WTC11 (cell line): Measurements from ENCODE around the gene SH3GL3.

Experiments
- CBFB ChIP-seq: sonication (generic); formaldehyde crosslinking; IDR thresholded peaks from 2 replicates; pipeline ENCODE4 v1.8.1; 2022; ENCODE audit warnings: mild to moderate bottlenecking, low read depth, missing genetic modification reagents
- MXD4 ChIP-seq: fragments of 250-450 bp; sonication (Bioruptor Pico); IDR thresholded peaks from 2 replicates; pipeline ENCODE4 v1.8.0; 2021; ENCODE audit warnings: mild to moderate bottlenecking, moderate library complexity, borderline replicate concordance
- NFE2L1 ChIP-seq: sonication (generic); formaldehyde crosslinking; IDR thresholded peaks from 2 replicates; pipeline ENCODE4 v1.8.1; 2023; ENCODE audit warnings: missing genetic modification reagents
- TP53 ChIP-seq: sonication (generic); formaldehyde crosslinking; IDR thresholded peaks from 2 replicates; pipeline ENCODE4 v1.8.1; 2023; ENCODE audit warnings: mild to moderate bottlenecking, missing genetic modification reagents
- ZNF423 ChIP-seq: fragments of 250-450 bp; sonication (Bioruptor Pico); IDR thresholded peaks from 2 replicates; pipeline ENCODE4 v2.1.2; 2022; ENCODE audit warnings: mild to moderate bottlenecking, moderate library complexity
- ZNF671 ChIP-seq: fragments of 250-450 bp; sonication (Bioruptor Pico); IDR thresholded peaks from 2 replicates; pipeline ENCODE4 v1.8.0; 2021; ENCODE audit warnings: mild to moderate bottlenecking
- TF ChIP-seq, protein P1 (sequence below): sonication (generic); formaldehyde crosslinking; conservative IDR thresholded peaks from 2 replicates; pipeline ENCODE4 v1.8.1; 2022; ENCODE audit warnings: mild to moderate bottlenecking, missing genetic modification reagents
- TF ChIP-seq, protein P2 (sequence below): sonication (generic); formaldehyde crosslinking; IDR thresholded peaks from 2 replicates; pipeline ENCODE4 v1.8.0; 2023; ENCODE audit warnings: mild to moderate bottlenecking, missing genetic modification reagents
- TF ChIP-seq, protein P3 (sequence below): sonication (generic); formaldehyde crosslinking; IDR thresholded peaks from 2 replicates; pipeline ENCODE4 v1.8.0; 2022; ENCODE audit warnings: mild to moderate bottlenecking, missing genetic modification reagents
- TF ChIP-seq, protein P4 (sequence below): fragments of 200-600 bp; IDR thresholded peaks from 2 replicates; pipeline ENCODE4 v1.8.0; 2022; ENCODE audit warnings: antibody characterized with exemption
- TF ChIP-seq, protein P5 (sequence below): sonication (generic); formaldehyde crosslinking; IDR thresholded peaks from 2 replicates; pipeline ENCODE4 v1.8.1; 2022; ENCODE audit warnings: low read depth, missing genetic modification reagents, borderline replicate concordance
- TF ChIP-seq, protein P6 (sequence below): sonication (generic); formaldehyde crosslinking; IDR thresholded peaks from 2 replicates; pipeline ENCODE4 v1.8.1; 2023; ENCODE audit warnings: mild to moderate bottlenecking, missing genetic modification reagents, moderate library complexity
- TF ChIP-seq, protein P7 (sequence below): sonication (generic); formaldehyde crosslinking; IDR thresholded peaks from 2 replicates; pipeline ENCODE4 v1.8.1; 2023; ENCODE audit warnings: mild to moderate bottlenecking, missing genetic modification reagents, borderline replicate concordance

DNA sequence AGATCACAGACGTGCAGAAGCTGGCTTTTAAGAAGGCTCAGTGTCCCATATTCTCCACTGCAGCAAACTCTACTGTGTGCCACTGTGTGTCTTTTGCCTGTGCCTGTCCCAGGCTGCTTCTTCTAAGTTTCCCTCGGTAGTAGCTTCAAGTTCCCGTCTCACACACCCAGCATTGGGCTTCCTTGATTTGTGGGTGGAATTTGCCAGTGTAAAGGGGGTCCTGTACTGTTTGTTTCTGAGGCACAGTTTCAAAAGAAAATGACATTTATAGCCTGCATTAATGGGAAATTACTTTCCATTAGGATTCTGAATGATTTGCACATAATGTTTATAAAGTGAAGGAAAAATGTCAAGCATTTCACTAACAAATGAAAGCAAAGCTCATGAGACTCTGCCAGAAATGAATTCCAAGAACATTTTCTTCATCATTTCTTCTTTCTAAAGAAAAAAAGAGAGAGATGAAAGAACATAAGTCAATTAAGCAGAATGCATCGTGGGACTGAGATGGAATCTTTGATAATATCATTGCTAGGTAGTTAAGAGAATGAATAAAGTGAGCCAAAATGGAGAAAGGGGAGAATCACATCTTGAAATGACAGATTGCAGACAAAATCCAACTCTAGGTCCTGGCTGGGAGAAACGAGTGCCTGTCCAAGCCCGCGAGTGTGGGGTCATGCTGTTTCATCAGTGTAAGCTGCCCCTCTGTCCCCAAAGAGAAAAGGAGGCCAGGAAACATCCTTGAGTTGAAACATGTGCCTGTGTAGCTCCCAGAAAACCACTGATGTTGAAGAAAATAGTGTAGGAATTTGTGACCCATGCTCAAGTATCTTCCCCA lies 158.2 kb downstream of the SH3GL3 start:
- TF ChIP-seq TP53 (CRISPR knock-in tag) (no peak), ZNF671 (CRISPR knock-in tag) (no peak), NFE2L1 (CRISPR knock-in tag) (no peak), ZNF423 (CRISPR knock-in tag) (no peak), MXD4 (CRISPR knock-in tag) (no peak), CBFB (no peak)
- TF ChIP-seq, protein P1, sequence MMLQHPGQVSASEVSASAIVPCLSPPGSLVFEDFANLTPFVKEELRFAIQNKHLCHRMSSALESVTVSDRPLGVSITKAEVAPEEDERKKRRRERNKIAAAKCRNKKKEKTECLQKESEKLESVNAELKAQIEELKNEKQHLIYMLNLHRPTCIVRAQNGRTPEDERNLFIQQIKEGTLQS (CRISPR knock-in tag) = no peak
- TF ChIP-seq, protein P2, sequence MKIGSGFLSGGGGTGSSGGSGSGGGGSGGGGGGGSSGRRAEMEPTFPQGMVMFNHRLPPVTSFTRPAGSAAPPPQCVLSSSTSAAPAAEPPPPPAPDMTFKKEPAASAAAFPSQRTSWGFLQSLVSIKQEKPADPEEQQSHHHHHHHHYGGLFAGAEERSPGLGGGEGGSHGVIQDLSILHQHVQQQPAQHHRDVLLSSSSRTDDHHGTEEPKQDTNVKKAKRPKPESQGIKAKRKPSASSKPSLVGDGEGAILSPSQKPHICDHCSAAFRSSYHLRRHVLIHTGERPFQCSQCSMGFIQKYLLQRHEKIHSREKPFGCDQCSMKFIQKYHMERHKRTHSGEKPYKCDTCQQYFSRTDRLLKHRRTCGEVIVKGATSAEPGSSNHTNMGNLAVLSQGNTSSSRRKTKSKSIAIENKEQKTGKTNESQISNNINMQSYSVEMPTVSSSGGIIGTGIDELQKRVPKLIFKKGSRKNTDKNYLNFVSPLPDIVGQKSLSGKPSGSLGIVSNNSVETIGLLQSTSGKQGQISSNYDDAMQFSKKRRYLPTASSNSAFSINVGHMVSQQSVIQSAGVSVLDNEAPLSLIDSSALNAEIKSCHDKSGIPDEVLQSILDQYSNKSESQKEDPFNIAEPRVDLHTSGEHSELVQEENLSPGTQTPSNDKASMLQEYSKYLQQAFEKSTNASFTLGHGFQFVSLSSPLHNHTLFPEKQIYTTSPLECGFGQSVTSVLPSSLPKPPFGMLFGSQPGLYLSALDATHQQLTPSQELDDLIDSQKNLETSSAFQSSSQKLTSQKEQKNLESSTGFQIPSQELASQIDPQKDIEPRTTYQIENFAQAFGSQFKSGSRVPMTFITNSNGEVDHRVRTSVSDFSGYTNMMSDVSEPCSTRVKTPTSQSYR (CRISPR knock-in tag) = no peak
- TF ChIP-seq, protein P3, sequence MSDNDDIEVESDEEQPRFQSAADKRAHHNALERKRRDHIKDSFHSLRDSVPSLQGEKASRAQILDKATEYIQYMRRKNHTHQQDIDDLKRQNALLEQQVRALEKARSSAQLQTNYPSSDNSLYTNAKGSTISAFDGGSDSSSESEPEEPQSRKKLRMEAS = no peak
- TF ChIP-seq, protein P4, sequence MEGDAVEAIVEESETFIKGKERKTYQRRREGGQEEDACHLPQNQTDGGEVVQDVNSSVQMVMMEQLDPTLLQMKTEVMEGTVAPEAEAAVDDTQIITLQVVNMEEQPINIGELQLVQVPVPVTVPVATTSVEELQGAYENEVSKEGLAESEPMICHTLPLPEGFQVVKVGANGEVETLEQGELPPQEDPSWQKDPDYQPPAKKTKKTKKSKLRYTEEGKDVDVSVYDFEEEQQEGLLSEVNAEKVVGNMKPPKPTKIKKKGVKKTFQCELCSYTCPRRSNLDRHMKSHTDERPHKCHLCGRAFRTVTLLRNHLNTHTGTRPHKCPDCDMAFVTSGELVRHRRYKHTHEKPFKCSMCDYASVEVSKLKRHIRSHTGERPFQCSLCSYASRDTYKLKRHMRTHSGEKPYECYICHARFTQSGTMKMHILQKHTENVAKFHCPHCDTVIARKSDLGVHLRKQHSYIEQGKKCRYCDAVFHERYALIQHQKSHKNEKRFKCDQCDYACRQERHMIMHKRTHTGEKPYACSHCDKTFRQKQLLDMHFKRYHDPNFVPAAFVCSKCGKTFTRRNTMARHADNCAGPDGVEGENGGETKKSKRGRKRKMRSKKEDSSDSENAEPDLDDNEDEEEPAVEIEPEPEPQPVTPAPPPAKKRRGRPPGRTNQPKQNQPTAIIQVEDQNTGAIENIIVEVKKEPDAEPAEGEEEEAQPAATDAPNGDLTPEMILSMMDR = no peak
- TF ChIP-seq, protein P5, sequence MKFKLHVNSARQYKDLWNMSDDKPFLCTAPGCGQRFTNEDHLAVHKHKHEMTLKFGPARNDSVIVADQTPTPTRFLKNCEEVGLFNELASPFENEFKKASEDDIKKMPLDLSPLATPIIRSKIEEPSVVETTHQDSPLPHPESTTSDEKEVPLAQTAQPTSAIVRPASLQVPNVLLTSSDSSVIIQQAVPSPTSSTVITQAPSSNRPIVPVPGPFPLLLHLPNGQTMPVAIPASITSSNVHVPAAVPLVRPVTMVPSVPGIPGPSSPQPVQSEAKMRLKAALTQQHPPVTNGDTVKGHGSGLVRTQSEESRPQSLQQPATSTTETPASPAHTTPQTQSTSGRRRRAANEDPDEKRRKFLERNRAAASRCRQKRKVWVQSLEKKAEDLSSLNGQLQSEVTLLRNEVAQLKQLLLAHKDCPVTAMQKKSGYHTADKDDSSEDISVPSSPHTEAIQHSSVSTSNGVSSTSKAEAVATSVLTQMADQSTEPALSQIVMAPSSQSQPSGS = no peak
- TF ChIP-seq, protein P6, sequence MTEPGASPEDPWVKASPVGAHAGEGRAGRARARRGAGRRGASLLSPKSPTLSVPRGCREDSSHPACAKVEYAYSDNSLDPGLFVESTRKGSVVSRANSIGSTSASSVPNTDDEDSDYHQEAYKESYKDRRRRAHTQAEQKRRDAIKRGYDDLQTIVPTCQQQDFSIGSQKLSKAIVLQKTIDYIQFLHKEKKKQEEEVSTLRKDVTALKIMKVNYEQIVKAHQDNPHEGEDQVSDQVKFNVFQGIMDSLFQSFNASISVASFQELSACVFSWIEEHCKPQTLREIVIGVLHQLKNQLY = no peak
- TF ChIP-seq, protein P7, sequence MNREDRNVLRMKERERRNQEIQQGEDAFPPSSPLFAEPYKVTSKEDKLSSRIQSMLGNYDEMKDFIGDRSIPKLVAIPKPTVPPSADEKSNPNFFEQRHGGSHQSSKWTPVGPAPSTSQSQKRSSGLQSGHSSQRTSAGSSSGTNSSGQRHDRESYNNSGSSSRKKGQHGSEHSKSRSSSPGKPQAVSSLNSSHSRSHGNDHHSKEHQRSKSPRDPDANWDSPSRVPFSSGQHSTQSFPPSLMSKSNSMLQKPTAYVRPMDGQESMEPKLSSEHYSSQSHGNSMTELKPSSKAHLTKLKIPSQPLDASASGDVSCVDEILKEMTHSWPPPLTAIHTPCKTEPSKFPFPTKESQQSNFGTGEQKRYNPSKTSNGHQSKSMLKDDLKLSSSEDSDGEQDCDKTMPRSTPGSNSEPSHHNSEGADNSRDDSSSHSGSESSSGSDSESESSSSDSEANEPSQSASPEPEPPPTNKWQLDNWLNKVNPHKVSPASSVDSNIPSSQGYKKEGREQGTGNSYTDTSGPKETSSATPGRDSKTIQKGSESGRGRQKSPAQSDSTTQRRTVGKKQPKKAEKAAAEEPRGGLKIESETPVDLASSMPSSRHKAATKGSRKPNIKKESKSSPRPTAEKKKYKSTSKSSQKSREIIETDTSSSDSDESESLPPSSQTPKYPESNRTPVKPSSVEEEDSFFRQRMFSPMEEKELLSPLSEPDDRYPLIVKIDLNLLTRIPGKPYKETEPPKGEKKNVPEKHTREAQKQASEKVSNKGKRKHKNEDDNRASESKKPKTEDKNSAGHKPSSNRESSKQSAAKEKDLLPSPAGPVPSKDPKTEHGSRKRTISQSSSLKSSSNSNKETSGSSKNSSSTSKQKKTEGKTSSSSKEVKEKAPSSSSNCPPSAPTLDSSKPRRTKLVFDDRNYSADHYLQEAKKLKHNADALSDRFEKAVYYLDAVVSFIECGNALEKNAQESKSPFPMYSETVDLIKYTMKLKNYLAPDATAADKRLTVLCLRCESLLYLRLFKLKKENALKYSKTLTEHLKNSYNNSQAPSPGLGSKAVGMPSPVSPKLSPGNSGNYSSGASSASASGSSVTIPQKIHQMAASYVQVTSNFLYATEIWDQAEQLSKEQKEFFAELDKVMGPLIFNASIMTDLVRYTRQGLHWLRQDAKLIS (CRISPR knock-in tag) = no peak
